Central memory CD4-positive, alpha-beta T cell (primary cell): ENCODE measurements around the gene PARVA.

ENCODE experiments used
- DNase-seq: peaks from one replicate; pipeline ENCODE4 v3.0.0; 2022

The PARVA gene

GRCh38 chr11:12403997-12404350 is 26.6 kb downstream of the PARVA start:
- no peak for DNase-seq

- no peak for DNase-seq
Measured at GRCh38 chr11:12404436-12404835, 27.1 kb downstream of the PARVA start.

- DNase-seq: no peak
Measured at GRCh38 chr11:12408156-12408770, 30.9 kb downstream of the PARVA start.

- DNase-seq: no peak
Measured at GRCh38 chr11:12409621-12410005, 32.2 kb downstream of the PARVA start.

- DNase-seq: no peak
Measured at GRCh38 chr11:12410006-12410728, 32.8 kb downstream of the PARVA start.

- DNase-seq: no peak
Measured at GRCh38 chr11:12411393-12411792, 34.0 kb downstream of the PARVA start.

- DNase-seq: peak; percentile 7
Measured at GRCh38 chr11:12411806-12412727, 34.7 kb downstream of the PARVA start.

GRCh38 chr11:12413141-12414052 is 36.0 kb downstream of the PARVA start:
- DNase-seq: no peak

- DNase-seq: no peak
Measured at GRCh38 chr11:12414611-12415010, 37.2 kb downstream of the PARVA start.

- no peak for DNase-seq
Measured at GRCh38 chr11:12415342-12415966, 38.1 kb downstream of the PARVA start.

GRCh38 chr11:12416552-12416951 is 39.2 kb downstream of the PARVA start:
- DNase-seq: no peak

- no peak for DNase-seq
Measured at GRCh38 chr11:12417691-12418611, 40.6 kb downstream of the PARVA start.

GRCh38 chr11:12420040-12420439 is 42.7 kb downstream of the PARVA start:
- no peak for DNase-seq

- DNase-seq: no peak
Measured at GRCh38 chr11:12420706-12421105, 43.3 kb downstream of the PARVA start.

GRCh38 chr11:12421386-12421785 is 44.0 kb downstream of the PARVA start:
- DNase-seq: no peak

GRCh38 chr11:12426176-12426575 is 48.8 kb downstream of the PARVA start:
- no peak for DNase-seq

GRCh38 chr11:12429155-12429554 is 51.8 kb downstream of the PARVA start:
- no peak for DNase-seq

GRCh38 chr11:12430351-12430750 is 53.0 kb downstream of the PARVA start:
- no peak for DNase-seq

GRCh38 chr11:12430954-12431595 is 53.7 kb downstream of the PARVA start:
- DNase-seq: no peak

GRCh38 chr11:12432507-12432906 is 55.1 kb downstream of the PARVA start:
- DNase-seq: no peak
